NCI-H146 treated with DMSO at 0.1 percent for 48 hours (cell line): ENCODE results near the gene KLF16.
"Not testable (repeated sequence)": the region's sequence is repeated elsewhere in the genome, so short reads cannot be mapped to it uniquely, and the experiment has no call there.

Source experiments
- DNase-seq: peaks from one replicate; lab custom pipeline; 2025; ENCODE audit not compliant: unreplicated experiment; lab: John Stamatoyannopoulos, UW

Gene KLF16

GRCh38 chr19:1884719-1885334 lies 21.4 kb upstream of the KLF16 start:
- DNase-seq, result no peak

GRCh38 chr19:1884291-1884718 lies 20.9 kb upstream of the KLF16 start:
- no peak for DNase-seq

- no peak for DNase-seq
These were observed 20.4 kb upstream of the KLF16 start for GRCh38 chr19:1883784-1884183.

- no peak for DNase-seq
These were observed 19.7 kb upstream of the KLF16 start for GRCh38 chr19:1882786-1883692.

- no peak for DNase-seq
These were observed 18.9 kb upstream of the KLF16 start for GRCh38 chr19:1882089-1882785.

GRCh38 chr19:1881393-1882088 lies 18.2 kb upstream of the KLF16 start:
- not testable (repeated sequence) for DNase-seq

- no peak for DNase-seq
These were observed 17.4 kb upstream of the KLF16 start for GRCh38 chr19:1880611-1881392.

- not testable (repeated sequence) for DNase-seq
These were observed 16.6 kb upstream of the KLF16 start for GRCh38 chr19:1879982-1880381.

- DNase-seq, result not testable (repeated sequence)
These were observed 15.2 kb upstream of the KLF16 start for GRCh38 chr19:1878583-1878982.

GRCh38 chr19:1877280-1877660 lies 13.9 kb upstream of the KLF16 start:
- not testable (repeated sequence) for DNase-seq

- not testable (repeated sequence) for DNase-seq
These were observed 13.3 kb upstream of the KLF16 start for GRCh38 chr19:1876496-1877279.

- peak; percentile 63 for DNase-seq
These were observed 12.5 kb upstream of the KLF16 start for GRCh38 chr19:1875646-1876495.

- not testable (repeated sequence) for DNase-seq
These were observed 11.9 kb upstream of the KLF16 start for GRCh38 chr19:1875265-1875645.

- no peak for DNase-seq
These were observed 11.3 kb upstream of the KLF16 start for GRCh38 chr19:1874554-1875185.

- no peak for DNase-seq
These were observed 10.4 kb upstream of the KLF16 start for GRCh38 chr19:1873524-1874473.

GRCh38 chr19:1872807-1873523 lies 9.6 kb upstream of the KLF16 start:
- DNase-seq, result no peak
